Adrenal gland (tissue), 5 donors: Measurements from ENCODE around the gene FOXO3.

Experiments used
- POLR2A ChIP-seq, 2 donors: fragments of 450-650 bp; IDR thresholded peaks; one replicate each; pipeline ENCODE4 v1.6.1; 2017; ENCODE audit warnings: antibody characterized with exemption in 2 of 2, mild to moderate bottlenecking in 2 of 2, moderate library complexity in 1 of 2
- TF ChIP-seq, protein P1 (sequence below), 6 experiments: fragments of 450-650 bp in 4 of 6; fragments of 200-600 bp in 2 of 6; sonication (generic) in 1 of 6; IDR thresholded peaks; 1 replicate in 5 of 6; 2 replicates in 1 of 6; pipeline versions ENCODE4 v1.5.1 to v1.8.0; 2016 to 2021; ENCODE audit warnings: antibody characterized with exemption in 6 of 6, mild to moderate bottlenecking in 2 of 6, moderate library complexity in 1 of 6
- donor health status: DM: no; HTN: no; CAD: no.

DNA sequence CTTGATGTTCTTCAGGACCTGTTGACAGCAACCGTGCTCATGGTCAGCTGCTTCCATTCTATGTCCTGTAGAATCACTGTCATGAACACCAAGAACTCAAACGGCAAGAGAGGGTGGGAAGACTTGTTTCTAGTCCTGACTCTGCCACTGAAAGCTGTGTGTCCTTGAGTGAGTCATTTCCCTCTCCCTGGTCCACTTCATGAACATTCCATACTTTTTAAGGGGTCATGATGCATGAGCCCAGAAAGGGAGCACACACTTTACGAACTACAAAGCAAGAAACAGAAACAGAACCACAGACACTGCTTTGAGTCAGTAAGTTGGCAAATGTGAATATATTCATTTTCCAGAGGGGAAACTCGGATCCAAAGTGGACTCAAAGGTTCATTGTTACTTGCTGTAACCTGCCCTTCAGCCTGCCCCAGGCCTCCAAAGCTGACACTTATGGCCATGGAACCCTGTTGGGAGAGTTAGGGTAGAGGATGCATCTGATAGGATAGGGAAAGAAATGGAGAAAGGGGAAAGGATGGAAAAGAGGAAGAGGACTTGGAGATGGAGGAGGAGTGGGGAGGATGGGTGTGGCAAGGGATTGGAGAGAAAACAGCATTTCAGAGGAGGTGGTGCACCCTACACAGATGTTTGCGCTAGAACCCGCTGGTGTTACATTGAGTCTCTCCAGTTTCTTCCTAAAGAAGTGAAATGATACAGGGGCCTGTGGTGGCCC lies 129.8 kb downstream of the FOXO3 start:
- TF ChIP-seq, protein P1, sequence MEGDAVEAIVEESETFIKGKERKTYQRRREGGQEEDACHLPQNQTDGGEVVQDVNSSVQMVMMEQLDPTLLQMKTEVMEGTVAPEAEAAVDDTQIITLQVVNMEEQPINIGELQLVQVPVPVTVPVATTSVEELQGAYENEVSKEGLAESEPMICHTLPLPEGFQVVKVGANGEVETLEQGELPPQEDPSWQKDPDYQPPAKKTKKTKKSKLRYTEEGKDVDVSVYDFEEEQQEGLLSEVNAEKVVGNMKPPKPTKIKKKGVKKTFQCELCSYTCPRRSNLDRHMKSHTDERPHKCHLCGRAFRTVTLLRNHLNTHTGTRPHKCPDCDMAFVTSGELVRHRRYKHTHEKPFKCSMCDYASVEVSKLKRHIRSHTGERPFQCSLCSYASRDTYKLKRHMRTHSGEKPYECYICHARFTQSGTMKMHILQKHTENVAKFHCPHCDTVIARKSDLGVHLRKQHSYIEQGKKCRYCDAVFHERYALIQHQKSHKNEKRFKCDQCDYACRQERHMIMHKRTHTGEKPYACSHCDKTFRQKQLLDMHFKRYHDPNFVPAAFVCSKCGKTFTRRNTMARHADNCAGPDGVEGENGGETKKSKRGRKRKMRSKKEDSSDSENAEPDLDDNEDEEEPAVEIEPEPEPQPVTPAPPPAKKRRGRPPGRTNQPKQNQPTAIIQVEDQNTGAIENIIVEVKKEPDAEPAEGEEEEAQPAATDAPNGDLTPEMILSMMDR (IDR thresholded peaks at IDR 0.05): no peak
- no peak for TF ChIP-seq POLR2A (IDR thresholded peaks at IDR 0.05)
